ENCODE data around the gene CCT8. TPM values are rescaled to one million over a fixed set of nuclear protein-coding genes. Genes with fewer than 3 reads are reported as not detected.
"Not testable (repeated sequence)": the region's sequence is repeated elsewhere in the genome, so short reads cannot be mapped to it uniquely, and the experiment has no call there.

The CCT8 gene
- total RNA-seq, 1 donor from 2014 or later, result 132 TPM

GRCh38 chr21:29077651-29078090 is 4.2 kb upstream of the CCT8 start:
- H3K27ac Mint-ChIP-seq (ENCODE audit: unreplicated experiment), result no peak overlapping the region
- H3K9me3 Mint-ChIP-seq (ENCODE audit: unreplicated experiment), result no peaks in the 10 kb centered on the region
- no peak overlapping the region for H3K4me3 Mint-ChIP-seq (ENCODE audit: unreplicated experiment)
- H3K27me3 Mint-ChIP-seq (ENCODE audit: unreplicated experiment), result no peaks in the 10 kb centered on the region
- TF ChIP-seq CTCF (IDR thresholded peaks at IDR 0.05), result no peak
- no peak for DNase-seq (ENCODE audit: extremely low spot score, unreplicated experiment)
- no peaks in the 10 kb centered on the region for H3K36me3 Mint-ChIP-seq (ENCODE audit: unreplicated experiment)
- H3K4me1 Mint-ChIP-seq (ENCODE audit: unreplicated experiment), result peaks cover 11% of the 10 kb centered on the region

GRCh38 chr21:29076731-29077640 is 3.5 kb upstream of the CCT8 start:
- not testable (repeated sequence) for H3K27me3 Mint-ChIP-seq (ENCODE audit: unreplicated experiment); H3K9me3 Mint-ChIP-seq (ENCODE audit: unreplicated experiment); H3K36me3 Mint-ChIP-seq (ENCODE audit: unreplicated experiment); DNase-seq (ENCODE audit: extremely low spot score, unreplicated experiment); H3K27ac Mint-ChIP-seq (ENCODE audit: unreplicated experiment); H3K4me3 Mint-ChIP-seq (ENCODE audit: unreplicated experiment)
- H3K4me1 Mint-ChIP-seq (ENCODE audit: unreplicated experiment), result peaks cover 18% of the 10 kb centered on the region

GRCh38 chr21:29075706-29076466 is 2.4 kb upstream of the CCT8 start:
- TF ChIP-seq CTCF (IDR thresholded peaks at IDR 0.05), result no peak
- H3K4me3 Mint-ChIP-seq (ENCODE audit: unreplicated experiment), result no peak overlapping the region

GRCh38 chr21:29074783-29075182 is 1.3 kb upstream of the CCT8 start:
- no peaks in the 10 kb centered on the region for H3K27me3 Mint-ChIP-seq (ENCODE audit: unreplicated experiment)
- H3K4me1 Mint-ChIP-seq (ENCODE audit: unreplicated experiment), result peaks cover 25% of the 10 kb centered on the region
- H3K36me3 Mint-ChIP-seq (ENCODE audit: unreplicated experiment), result peaks cover 2% of the 10 kb centered on the region
- no peak for TF ChIP-seq CTCF (IDR thresholded peaks at IDR 0.05)
- H3K27ac Mint-ChIP-seq (ENCODE audit: unreplicated experiment), result no peak overlapping the region
- H3K4me3 Mint-ChIP-seq (ENCODE audit: unreplicated experiment), result peak overlapping the region; percentile 29
- H3K9me3 Mint-ChIP-seq (ENCODE audit: unreplicated experiment), result no peaks in the 10 kb centered on the region
- no peak for DNase-seq (ENCODE audit: extremely low spot score, unreplicated experiment)

More at GRCh38 chr21:29075706-29076466, 2.4 kb upstream of the CCT8 start:
- H3K9me3 Mint-ChIP-seq (ENCODE audit: unreplicated experiment), result no peaks in the 10 kb centered on the region
- no peaks in the 10 kb centered on the region for H3K36me3 Mint-ChIP-seq (ENCODE audit: unreplicated experiment)
- H3K27me3 Mint-ChIP-seq (ENCODE audit: unreplicated experiment), result no peaks in the 10 kb centered on the region
- peaks cover 25% of the 10 kb centered on the region for H3K4me1 Mint-ChIP-seq (ENCODE audit: unreplicated experiment)
- H3K27ac Mint-ChIP-seq (ENCODE audit: unreplicated experiment), result no peak overlapping the region
- no peak for DNase-seq (ENCODE audit: extremely low spot score, unreplicated experiment)

GRCh38 chr21:29074007-29074376 is 544 bp upstream of the CCT8 start:
- Mint-ChIP-seq H3K36me3 (ENCODE audit: unreplicated experiment) (peaks cover 5% of the 10 kb centered on the region), H3K27me3 (ENCODE audit: unreplicated experiment) (no peaks in the 10 kb centered on the region)

More at GRCh38 chr21:29074007-29074376, 544 bp upstream of the CCT8 start:
- Mint-ChIP-seq H3K4me1 (ENCODE audit: unreplicated experiment) (peaks cover 28% of the 10 kb centered on the region), H3K4me3 (ENCODE audit: unreplicated experiment) (peak overlapping the region; percentile 99), H3K27ac (ENCODE audit: unreplicated experiment) (peak overlapping the region; percentile 99), H3K9me3 (ENCODE audit: unreplicated experiment) (no peaks in the 10 kb centered on the region)
- no peak for DNase-seq (ENCODE audit: extremely low spot score, unreplicated experiment)
- TF ChIP-seq CTCF (IDR thresholded peaks at IDR 0.05), result no peak
